HEK293 (cell line): ENCODE results near the gene DCDC2B.
A peak's percentile ranks its signal among the peaks of the same experiment; 100 is the strongest.

Experiments used
- GLIS1 ChIP-seq: fragments of 450-650 bp; formaldehyde crosslinking; IDR thresholded peaks from 2 replicates; pipeline ENCODE4 v1.5.1; 2016; ENCODE audit warnings: missing biosample characterization, missing genetic modification characterization
- SALL2 ChIP-seq: fragments of 450-650 bp; formaldehyde crosslinking; IDR thresholded peaks from 2 replicates; pipeline ENCODE4 v1.5.0; 2017; ENCODE audit warnings: missing biosample characterization, mild to moderate bottlenecking, missing genetic modification characterization, borderline replicate concordance
- SETDB1 ChIP-seq: IDR thresholded peaks from one replicate; pipeline ENCODE4 v1.6.1; 2017; ENCODE audit warnings: mild to moderate bottlenecking, low read length, moderate library complexity, mixed read lengths; ENCODE audit not compliant: insufficient read length
- SP2 ChIP-seq: fragments of 450-650 bp; formaldehyde crosslinking; IDR thresholded peaks from 2 replicates; pipeline ENCODE4 v1.5.1; 2016; ENCODE audit warnings: missing biosample characterization, missing genetic modification characterization
- SP3 ChIP-seq: fragments of 450-650 bp; formaldehyde crosslinking; IDR thresholded peaks from 2 replicates; pipeline ENCODE4 v1.5.1; 2016; ENCODE audit warnings: missing biosample characterization, missing genetic modification characterization
- TRIM28 ChIP-seq: IDR thresholded peaks from 2 replicates; pipeline ENCODE4 v1.6.1; 2011; ENCODE audit warnings: low read length, control low read depth, borderline replicate concordance
- WT1 ChIP-seq: fragments of 450-650 bp; formaldehyde crosslinking; IDR thresholded peaks from 2 replicates; pipeline ENCODE4 v1.5.1; 2016; ENCODE audit warnings: missing biosample characterization, missing genetic modification characterization
- YY1 ChIP-seq: fragments of 450-650 bp; formaldehyde crosslinking; IDR thresholded peaks from 2 replicates; pipeline ENCODE4 v1.5.1; 2018; ENCODE audit warnings: missing biosample characterization, missing genetic modification characterization
- ZBTB21 ChIP-seq: fragments of 450-650 bp; formaldehyde crosslinking; IDR thresholded peaks from 2 replicates; pipeline ENCODE4 v1.5.1; 2017; ENCODE audit warnings: missing biosample characterization, missing genetic modification characterization
- ZNF10 ChIP-seq: fragments of 450-650 bp; formaldehyde crosslinking; IDR thresholded peaks from 2 replicates; pipeline ENCODE4 v1.5.1; 2017; ENCODE audit warnings: missing biosample characterization, missing genetic modification characterization
- ZNF157 ChIP-seq: fragments of 450-650 bp; formaldehyde crosslinking; IDR thresholded peaks from 2 replicates; pipeline ENCODE4 v1.5.1; 2016; ENCODE audit warnings: missing biosample characterization, missing genetic modification characterization
- ZNF174 ChIP-seq: fragments of 450-650 bp; formaldehyde crosslinking; IDR thresholded peaks from 2 replicates; pipeline ENCODE4 v1.5.0; 2017; ENCODE audit warnings: missing biosample characterization, mild to moderate bottlenecking, missing genetic modification characterization
- ZNF2 ChIP-seq: fragments of 450-650 bp; formaldehyde crosslinking; IDR thresholded peaks from 2 replicates; pipeline ENCODE4 v1.5.1; 2016; ENCODE audit warnings: missing biosample characterization, missing genetic modification characterization
- ZNF23 ChIP-seq: fragments of 450-650 bp; formaldehyde crosslinking; IDR thresholded peaks from 2 replicates; pipeline ENCODE4 v1.5.1; 2016; ENCODE audit warnings: missing biosample characterization, missing genetic modification characterization, borderline replicate concordance
- ZNF239 ChIP-seq: fragments of 450-650 bp; formaldehyde crosslinking; IDR thresholded peaks from 2 replicates; pipeline ENCODE4 v1.5.1; 2016; ENCODE audit warnings: missing biosample characterization, missing genetic modification characterization
- ZNF366 ChIP-seq: fragments of 450-650 bp; formaldehyde crosslinking; conservative IDR thresholded peaks from 2 replicates; pipeline ENCODE4 v1.5.1; 2016; ENCODE audit warnings: missing biosample characterization, missing genetic modification characterization
- ZNF473 ChIP-seq: fragments of 450-650 bp; formaldehyde crosslinking; IDR thresholded peaks from 2 replicates; pipeline ENCODE4 v1.5.1; 2017; ENCODE audit warnings: missing biosample characterization, missing genetic modification characterization
- ZNF48 ChIP-seq: fragments of 450-650 bp; formaldehyde crosslinking; IDR thresholded peaks from 2 replicates; pipeline ENCODE4 v1.5.1; 2016; ENCODE audit warnings: missing biosample characterization, missing genetic modification characterization
- ZNF629 ChIP-seq: fragments of 450-650 bp; formaldehyde crosslinking; IDR thresholded peaks from 2 replicates; pipeline ENCODE4 v1.5.1; 2017; ENCODE audit warnings: missing biosample characterization, missing genetic modification characterization
- ZNF658 ChIP-seq: fragments of 450-650 bp; formaldehyde crosslinking; IDR thresholded peaks from 2 replicates; pipeline ENCODE4; 2016; ENCODE audit warnings: missing biosample characterization, missing genetic modification characterization
- ZNF660 ChIP-seq: fragments of 450-650 bp; IDR thresholded peaks from 2 replicates; pipeline ENCODE4 v1.5.1; 2018; ENCODE audit warnings: missing biosample characterization, mild to moderate bottlenecking, missing genetic modification characterization
- ZNF785 ChIP-seq: fragments of 450-650 bp; formaldehyde crosslinking; IDR thresholded peaks from 2 replicates; pipeline ENCODE4 v1.5.1; 2016; ENCODE audit warnings: missing biosample characterization, missing genetic modification characterization
- TF ChIP-seq, protein P1 (sequence below): fragments of 450-650 bp; formaldehyde crosslinking; IDR thresholded peaks from 2 replicates; pipeline ENCODE4 v1.5.1; 2016; ENCODE audit warnings: missing biosample characterization, missing genetic modification characterization
- TF ChIP-seq, protein P2 (sequence below): fragments of 450-650 bp; formaldehyde crosslinking; IDR thresholded peaks from 2 replicates; pipeline ENCODE4 v1.5.1; 2016; ENCODE audit warnings: missing biosample characterization, missing genetic modification characterization
- TF ChIP-seq, protein P3 (sequence below): fragments of 450-650 bp; formaldehyde crosslinking; IDR thresholded peaks from 2 replicates; pipeline ENCODE4 v1.5.1; 2016; ENCODE audit warnings: missing biosample characterization, missing genetic modification characterization
- TF ChIP-seq, protein P4 (sequence below): fragments of 450-650 bp; formaldehyde crosslinking; IDR thresholded peaks from 2 replicates; pipeline ENCODE4 v1.5.1; 2016; ENCODE audit warnings: missing biosample characterization, missing genetic modification characterization
- TF ChIP-seq, protein P5 (sequence below): fragments of 450-650 bp; formaldehyde crosslinking; IDR thresholded peaks from 2 replicates; pipeline ENCODE4 v1.5.1; 2017; ENCODE audit warnings: missing biosample characterization, missing genetic modification characterization
- TF ChIP-seq, protein P6 (sequence below): fragments of 450-650 bp; formaldehyde crosslinking; IDR thresholded peaks from 2 replicates; pipeline ENCODE4 v1.5.1; 2016; ENCODE audit warnings: missing biosample characterization, missing genetic modification characterization

DCDC2B gene

DNA sequence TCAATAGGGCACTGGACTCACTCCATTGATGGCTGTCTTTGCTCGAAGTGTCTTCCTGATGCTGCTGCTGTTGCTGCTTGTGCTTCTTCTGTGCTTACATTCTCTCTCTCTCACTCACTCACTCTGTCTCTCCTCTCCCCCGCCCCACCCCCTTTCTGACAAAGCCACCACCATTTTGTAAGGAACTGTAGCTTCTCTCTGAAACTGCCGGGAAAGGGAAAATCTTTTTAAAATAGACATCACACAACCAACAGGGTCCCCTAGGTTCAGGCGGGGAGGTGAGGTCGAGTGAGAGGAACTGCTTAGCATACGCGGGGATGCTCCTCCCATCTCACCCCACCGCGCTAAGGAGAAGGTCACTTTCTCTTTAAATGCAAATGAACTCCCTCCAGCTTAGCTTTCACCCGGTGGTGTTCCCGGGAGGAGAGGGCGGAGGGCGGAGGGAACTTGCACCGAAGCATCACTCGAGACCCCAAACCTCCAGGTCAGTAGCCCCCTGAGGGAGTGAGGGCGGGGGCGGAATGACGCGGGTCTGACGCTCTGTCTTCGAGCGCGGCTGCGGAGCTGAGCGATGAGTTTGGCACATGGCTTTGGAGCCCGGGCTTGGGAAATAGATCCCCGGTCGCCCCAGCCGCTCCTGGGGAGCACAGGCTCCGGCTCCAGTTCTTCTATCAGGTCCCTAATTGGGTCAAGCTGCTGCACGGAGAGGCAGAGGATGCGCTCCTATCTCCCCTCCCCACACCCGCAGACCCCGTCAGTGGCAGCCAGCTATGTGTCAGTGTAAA is 8.5 kb upstream of the DCDC2B start, which contains the start of gene CCDC28B (continued):
- TF ChIP-seq ZNF10 (tag by site-specific recombination) (no peak), ZNF48 (tag by site-specific recombination) (no peak), GLIS1 (peak; percentile 70), TRIM28 (0 out of 2 replicates have a peak, but pooled peaks have one; percentile 52), ZNF785 (tag by site-specific recombination) (no peak), ZNF658 (no peak), YY1 (tag by site-specific recombination) (peak; percentile 26; the same call in 1 of the 2 replicates), SP3 (tag by site-specific recombination) (peak; percentile 49), ZNF174 (no peak), SALL2 (tag by site-specific recombination) (no peak), SETDB1 (no peak), ZNF239 (tag by site-specific recombination) (no peak), WT1 (tag by site-specific recombination) (0 out of 2 replicates have a peak, but pooled peaks have one; percentile 3), ZNF629 (tag by site-specific recombination) (peak; percentile 72), ZNF473 (no peak), SP2 (tag by site-specific recombination) (peak; percentile 51), ZNF366 (peak; percentile 88), ZNF23 (tag by site-specific recombination) (no peak), ZBTB21 (tag by site-specific recombination) (peak; percentile 48; the same call in 1 of the 2 replicates), ZNF157 (tag by site-specific recombination) (no peak), ZNF2 (tag by site-specific recombination) (peak; percentile 36), ZNF660 (tag by site-specific recombination) (no peak)
- TF ChIP-seq, protein P1, sequence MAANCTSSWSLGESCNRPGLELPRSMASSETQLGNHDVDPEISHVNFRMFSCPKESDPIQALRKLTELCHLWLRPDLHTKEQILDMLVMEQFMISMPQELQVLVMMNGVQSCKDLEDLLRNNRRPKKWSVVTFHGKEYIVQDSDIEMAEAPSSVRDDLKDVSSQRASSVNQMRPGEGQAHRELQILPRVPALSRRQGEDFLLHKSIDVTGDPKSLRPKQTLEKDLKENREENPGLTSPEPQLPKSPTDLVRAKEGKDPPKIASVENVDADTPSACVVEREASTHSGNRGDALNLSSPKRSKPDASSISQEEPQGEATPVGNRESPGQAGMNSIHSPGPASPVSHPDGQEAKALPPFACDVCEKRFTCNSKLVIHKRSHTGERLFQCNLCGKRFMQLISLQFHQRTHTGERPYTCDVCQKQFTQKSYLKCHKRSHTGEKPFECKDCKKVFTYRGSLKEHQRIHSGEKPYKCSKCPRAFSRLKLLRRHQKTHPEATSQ (tag by site-specific recombination): no peak
- TF ChIP-seq, protein P2, sequence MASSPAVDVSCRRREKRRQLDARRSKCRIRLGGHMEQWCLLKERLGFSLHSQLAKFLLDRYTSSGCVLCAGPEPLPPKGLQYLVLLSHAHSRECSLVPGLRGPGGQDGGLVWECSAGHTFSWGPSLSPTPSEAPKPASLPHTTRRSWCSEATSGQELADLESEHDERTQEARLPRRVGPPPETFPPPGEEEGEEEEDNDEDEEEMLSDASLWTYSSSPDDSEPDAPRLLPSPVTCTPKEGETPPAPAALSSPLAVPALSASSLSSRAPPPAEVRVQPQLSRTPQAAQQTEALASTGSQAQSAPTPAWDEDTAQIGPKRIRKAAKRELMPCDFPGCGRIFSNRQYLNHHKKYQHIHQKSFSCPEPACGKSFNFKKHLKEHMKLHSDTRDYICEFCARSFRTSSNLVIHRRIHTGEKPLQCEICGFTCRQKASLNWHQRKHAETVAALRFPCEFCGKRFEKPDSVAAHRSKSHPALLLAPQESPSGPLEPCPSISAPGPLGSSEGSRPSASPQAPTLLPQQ (tag by site-specific recombination): peak; percentile 65; the same call in 1 of the 2 replicates
- TF ChIP-seq, protein P3, sequence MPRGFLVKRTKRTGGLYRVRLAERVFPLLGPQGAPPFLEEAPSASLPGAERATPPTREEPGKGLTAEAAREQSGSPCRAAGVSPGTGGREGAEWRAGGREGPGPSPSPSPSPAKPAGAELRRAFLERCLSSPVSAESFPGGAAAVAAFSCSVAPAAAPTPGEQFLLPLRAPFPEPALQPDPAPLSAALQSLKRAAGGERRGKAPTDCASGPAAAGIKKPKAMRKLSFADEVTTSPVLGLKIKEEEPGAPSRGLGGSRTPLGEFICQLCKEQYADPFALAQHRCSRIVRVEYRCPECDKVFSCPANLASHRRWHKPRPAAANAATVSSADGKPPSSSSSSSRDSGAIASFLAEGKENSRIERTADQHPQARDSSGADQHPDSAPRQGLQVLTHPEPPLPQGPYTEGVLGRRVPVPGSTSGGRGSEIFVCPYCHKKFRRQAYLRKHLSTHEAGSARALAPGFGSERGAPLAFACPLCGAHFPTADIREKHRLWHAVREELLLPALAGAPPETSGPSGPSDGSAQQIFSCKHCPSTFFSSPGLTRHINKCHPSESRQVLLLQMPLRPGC (tag by site-specific recombination): no peak
- TF ChIP-seq, protein P4, sequence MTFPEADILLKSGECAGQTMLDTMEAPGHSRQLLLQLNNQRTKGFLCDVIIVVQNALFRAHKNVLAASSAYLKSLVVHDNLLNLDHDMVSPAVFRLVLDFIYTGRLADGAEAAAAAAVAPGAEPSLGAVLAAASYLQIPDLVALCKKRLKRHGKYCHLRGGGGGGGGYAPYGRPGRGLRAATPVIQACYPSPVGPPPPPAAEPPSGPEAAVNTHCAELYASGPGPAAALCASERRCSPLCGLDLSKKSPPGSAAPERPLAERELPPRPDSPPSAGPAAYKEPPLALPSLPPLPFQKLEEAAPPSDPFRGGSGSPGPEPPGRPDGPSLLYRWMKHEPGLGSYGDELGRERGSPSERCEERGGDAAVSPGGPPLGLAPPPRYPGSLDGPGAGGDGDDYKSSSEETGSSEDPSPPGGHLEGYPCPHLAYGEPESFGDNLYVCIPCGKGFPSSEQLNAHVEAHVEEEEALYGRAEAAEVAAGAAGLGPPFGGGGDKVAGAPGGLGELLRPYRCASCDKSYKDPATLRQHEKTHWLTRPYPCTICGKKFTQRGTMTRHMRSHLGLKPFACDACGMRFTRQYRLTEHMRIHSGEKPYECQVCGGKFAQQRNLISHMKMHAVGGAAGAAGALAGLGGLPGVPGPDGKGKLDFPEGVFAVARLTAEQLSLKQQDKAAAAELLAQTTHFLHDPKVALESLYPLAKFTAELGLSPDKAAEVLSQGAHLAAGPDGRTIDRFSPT (tag by site-specific recombination): no peak
- TF ChIP-seq, protein P5, sequence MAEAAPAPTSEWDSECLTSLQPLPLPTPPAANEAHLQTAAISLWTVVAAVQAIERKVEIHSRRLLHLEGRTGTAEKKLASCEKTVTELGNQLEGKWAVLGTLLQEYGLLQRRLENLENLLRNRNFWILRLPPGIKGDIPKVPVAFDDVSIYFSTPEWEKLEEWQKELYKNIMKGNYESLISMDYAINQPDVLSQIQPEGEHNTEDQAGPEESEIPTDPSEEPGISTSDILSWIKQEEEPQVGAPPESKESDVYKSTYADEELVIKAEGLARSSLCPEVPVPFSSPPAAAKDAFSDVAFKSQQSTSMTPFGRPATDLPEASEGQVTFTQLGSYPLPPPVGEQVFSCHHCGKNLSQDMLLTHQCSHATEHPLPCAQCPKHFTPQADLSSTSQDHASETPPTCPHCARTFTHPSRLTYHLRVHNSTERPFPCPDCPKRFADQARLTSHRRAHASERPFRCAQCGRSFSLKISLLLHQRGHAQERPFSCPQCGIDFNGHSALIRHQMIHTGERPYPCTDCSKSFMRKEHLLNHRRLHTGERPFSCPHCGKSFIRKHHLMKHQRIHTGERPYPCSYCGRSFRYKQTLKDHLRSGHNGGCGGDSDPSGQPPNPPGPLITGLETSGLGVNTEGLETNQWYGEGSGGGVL (tag by site-specific recombination): no peak
- TF ChIP-seq, protein P6, sequence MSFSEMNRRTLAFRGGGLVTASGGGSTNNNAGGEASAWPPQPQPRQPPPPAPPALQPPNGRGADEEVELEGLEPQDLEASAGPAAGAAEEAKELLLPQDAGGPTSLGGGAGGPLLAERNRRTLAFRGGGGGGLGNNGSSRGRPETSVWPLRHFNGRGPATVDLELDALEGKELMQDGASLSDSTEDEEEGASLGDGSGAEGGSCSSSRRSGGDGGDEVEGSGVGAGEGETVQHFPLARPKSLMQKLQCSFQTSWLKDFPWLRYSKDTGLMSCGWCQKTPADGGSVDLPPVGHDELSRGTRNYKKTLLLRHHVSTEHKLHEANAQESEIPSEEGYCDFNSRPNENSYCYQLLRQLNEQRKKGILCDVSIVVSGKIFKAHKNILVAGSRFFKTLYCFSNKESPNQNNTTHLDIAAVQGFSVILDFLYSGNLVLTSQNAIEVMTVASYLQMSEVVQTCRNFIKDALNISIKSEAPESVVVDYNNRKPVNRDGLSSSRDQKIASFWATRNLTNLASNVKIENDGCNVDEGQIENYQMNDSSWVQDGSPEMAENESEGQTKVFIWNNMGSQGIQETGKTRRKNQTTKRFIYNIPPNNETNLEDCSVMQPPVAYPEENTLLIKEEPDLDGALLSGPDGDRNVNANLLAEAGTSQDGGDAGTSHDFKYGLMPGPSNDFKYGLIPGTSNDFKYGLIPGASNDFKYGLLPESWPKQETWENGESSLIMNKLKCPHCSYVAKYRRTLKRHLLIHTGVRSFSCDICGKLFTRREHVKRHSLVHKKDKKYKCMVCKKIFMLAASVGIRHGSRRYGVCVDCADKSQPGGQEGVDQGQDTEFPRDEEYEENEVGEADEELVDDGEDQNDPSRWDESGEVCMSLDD (tag by site-specific recombination): 0 out of 2 replicates have a peak, but pooled peaks have one; percentile 24
